BJ (cell line): ENCODE results near the gene GOLGA6L7. TPM values are rescaled to one million over a fixed set of nuclear protein-coding genes. Genes with fewer than 3 reads are reported as not detected.

Source experiments
- CTCF ChIA-PET: fragments of 350-600 bp; formaldehyde crosslinking; extraction: SDS; loops from one replicate; lab custom pipeline; 2021; ENCODE audit warnings: antibody characterized with exemption, inconsistent platforms; lab: Yijun Ruan, JAX
- POLR2A ChIA-PET: fragments of 300-600 bp; sonication (Branson Sonifier 250); formaldehyde crosslinking; extraction: SDS; loops from one replicate; lab custom pipeline; 2021; ENCODE audit warnings: antibody characterized with exemption; lab: Charles Lee
- DNase-seq: peaks from one replicate; pipeline ENCODE4 v3.0.0-alpha.2; 2011; ENCODE audit warnings: low read depth
- H3K27me3 ChIP-seq: 2 replicates; pipeline ENCODE4 v1.6.0; 2011; ENCODE audit warnings: low read length; ENCODE audit not compliant: control insufficient read depth, insufficient read depth
- H3K36me3 ChIP-seq: 2 replicates; pipeline ENCODE4 v1.5.1; 2011; ENCODE audit warnings: low read length; ENCODE audit not compliant: control insufficient read depth, insufficient read depth
- H3K4me3 ChIP-seq: 2 replicates; pipeline ENCODE4 v1.5.1; 2011; ENCODE audit warnings: low read depth, mild to moderate bottlenecking, control low read depth, low read length
- polyA plus RNA-seq: library from polyadenylated mRNA; depleted of rRNA; stranded (reverse); fragments of >200 nt; gene quantifications from 2 replicates; pipeline ENCODE4 v1.2.3, GENCODE V29; 2011
- TF ChIP-seq, protein P1 (sequence below): IDR thresholded peaks from 2 replicates; pipeline ENCODE4 v1.5.1; 2011; ENCODE audit warnings: low read depth, mild to moderate bottlenecking, control low read depth, inconsistent platforms, low read length, moderate library complexity; ENCODE audit not compliant: insufficient read depth

Gene GOLGA6L7
- polyA plus RNA-seq, 1 experiment: not detected

- ChIA-PET POLR2A (no interaction called here), CTCF (interaction anchor here (0.9 to 1.3 kb wide), 3 partner anchors 92 to 221 kb away, joined by 3 to 4 read pairs (median 3); no protein-coding TSS in a partner anchor)
- no peaks in the 10 kb centered on the region for H3K36me3 ChIP-seq
- TF ChIP-seq, protein P1, sequence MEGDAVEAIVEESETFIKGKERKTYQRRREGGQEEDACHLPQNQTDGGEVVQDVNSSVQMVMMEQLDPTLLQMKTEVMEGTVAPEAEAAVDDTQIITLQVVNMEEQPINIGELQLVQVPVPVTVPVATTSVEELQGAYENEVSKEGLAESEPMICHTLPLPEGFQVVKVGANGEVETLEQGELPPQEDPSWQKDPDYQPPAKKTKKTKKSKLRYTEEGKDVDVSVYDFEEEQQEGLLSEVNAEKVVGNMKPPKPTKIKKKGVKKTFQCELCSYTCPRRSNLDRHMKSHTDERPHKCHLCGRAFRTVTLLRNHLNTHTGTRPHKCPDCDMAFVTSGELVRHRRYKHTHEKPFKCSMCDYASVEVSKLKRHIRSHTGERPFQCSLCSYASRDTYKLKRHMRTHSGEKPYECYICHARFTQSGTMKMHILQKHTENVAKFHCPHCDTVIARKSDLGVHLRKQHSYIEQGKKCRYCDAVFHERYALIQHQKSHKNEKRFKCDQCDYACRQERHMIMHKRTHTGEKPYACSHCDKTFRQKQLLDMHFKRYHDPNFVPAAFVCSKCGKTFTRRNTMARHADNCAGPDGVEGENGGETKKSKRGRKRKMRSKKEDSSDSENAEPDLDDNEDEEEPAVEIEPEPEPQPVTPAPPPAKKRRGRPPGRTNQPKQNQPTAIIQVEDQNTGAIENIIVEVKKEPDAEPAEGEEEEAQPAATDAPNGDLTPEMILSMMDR: no peak
- H3K27me3 ChIP-seq: no peaks in the 10 kb centered on the region; the same call in 1 of the 2 replicates
- no peak for DNase-seq
- no peak overlapping the region for H3K4me3 ChIP-seq
Observed at GRCh38 chr15:28881600-28881999, 33.2 kb upstream of the GOLGA6L7 start.

DNA sequence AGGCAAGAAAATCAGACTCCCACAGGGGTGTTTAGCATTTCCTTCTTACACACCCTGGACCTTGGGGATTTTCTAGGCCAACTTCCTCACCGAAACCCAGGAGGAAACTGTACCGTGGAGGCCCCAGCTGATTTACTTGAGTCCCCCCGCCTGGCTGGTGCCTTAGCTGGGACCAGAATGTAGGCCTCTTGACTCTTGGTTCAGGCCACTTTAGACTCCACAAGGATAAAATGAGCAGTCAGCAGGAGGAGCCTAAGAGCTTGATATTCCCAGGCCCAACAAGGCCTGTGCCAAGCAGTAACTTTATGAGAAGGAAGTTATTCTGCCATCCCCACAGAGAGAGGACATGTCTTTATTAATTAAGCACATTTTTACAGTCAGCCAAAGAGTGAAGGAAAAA lies 32.7 kb upstream of the GOLGA6L7 start:
- Histone ChIP-seq H3K36me3 (no peaks in the 10 kb centered on the region), H3K27me3 (no peaks in the 10 kb centered on the region; the same call in 1 of the 2 replicates), H3K4me3 (no peak overlapping the region)
- no peak for DNase-seq
- TF ChIP-seq, protein P1: peak; percentile 24; the same call in 1 of the 2 replicates
- ChIA-PET POLR2A (no interaction called here), CTCF (interaction anchor here (0.9 to 1.3 kb wide), 4 partner anchors 93 to 221 kb away, joined by 3 to 5 read pairs (median 4); no protein-coding TSS in a partner anchor)

- DNase-seq: no peak
- POLR2A ChIA-PET: no interaction called here
- Histone ChIP-seq H3K4me3 (no peak overlapping the region), H3K27me3 (no peaks in the 10 kb centered on the region; the same call in 1 of the 2 replicates), H3K36me3 (no peaks in the 10 kb centered on the region)
- TF ChIP-seq, protein P1: no peak
- CTCF ChIA-PET: interaction anchor here (0.9 to 1.3 kb wide), 4 partner anchors 93 to 222 kb away, joined by 3 to 5 read pairs (median 4); no protein-coding TSS in a partner anchor
Observed at GRCh38 chr15:28880680-28881079, 32.2 kb upstream of the GOLGA6L7 start.

DNA sequence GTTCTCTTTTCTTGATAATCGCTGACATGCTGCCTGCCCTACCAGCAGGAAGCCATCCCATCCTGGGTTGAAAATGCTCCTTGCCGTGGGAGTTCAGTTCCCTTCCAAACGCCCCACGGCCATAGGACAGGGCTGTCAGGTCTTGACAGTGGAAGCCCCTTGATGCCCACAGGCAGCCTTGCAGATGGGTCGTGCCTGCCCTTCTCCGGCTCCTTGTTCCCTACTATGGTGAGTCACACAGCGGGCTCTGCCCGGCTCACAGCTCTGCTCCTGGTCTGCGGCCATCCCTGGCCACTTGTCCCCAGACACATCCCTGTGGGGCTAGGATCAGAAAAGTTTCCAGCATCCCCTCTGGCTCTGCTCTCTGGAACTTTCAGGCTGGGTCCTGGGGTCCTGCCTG lies 31.1 kb upstream of the GOLGA6L7 start:
- POLR2A ChIA-PET: no interaction called here
- H3K4me3 ChIP-seq: no peak overlapping the region
- no peaks in the 10 kb centered on the region; the same call in 1 of the 2 replicates for H3K27me3 ChIP-seq
- CTCF ChIA-PET: interaction anchor here (0.9 to 1.6 kb wide), 2 partner anchors 96 to 223 kb away, joined by 3 to 4 read pairs; no protein-coding TSS in a partner anchor
- no peaks in the 10 kb centered on the region for H3K36me3 ChIP-seq
- TF ChIP-seq, protein P1: no peak
- DNase-seq: no peak

GRCh38 chr15:28878209-28878608 lies 29.8 kb upstream of the GOLGA6L7 start:
- TF ChIP-seq, protein P1: no peak
- no peaks in the 10 kb centered on the region for H3K36me3 ChIP-seq
- no peak for DNase-seq
- H3K27me3 ChIP-seq: no peaks in the 10 kb centered on the region; the same call in 1 of the 2 replicates
- ChIA-PET POLR2A (no interaction called here), CTCF (interaction anchor here (0.7 to 1.6 kb wide), 4 partner anchors 14 to 225 kb away, joined by 3 to 4 read pairs (median 3); no protein-coding TSS in a partner anchor)
- H3K4me3 ChIP-seq: no peak overlapping the region
